ENCODE results near the gene FZR1. TPM values are rescaled to one million over a fixed set of nuclear protein-coding genes. Genes with fewer than 3 reads are reported as not detected.

FZR1 gene
- total and polyA plus RNA-seq, 7 experiments from 2014 or later = 7.8 to 90.7 (median 66.7) TPM

DNA sequence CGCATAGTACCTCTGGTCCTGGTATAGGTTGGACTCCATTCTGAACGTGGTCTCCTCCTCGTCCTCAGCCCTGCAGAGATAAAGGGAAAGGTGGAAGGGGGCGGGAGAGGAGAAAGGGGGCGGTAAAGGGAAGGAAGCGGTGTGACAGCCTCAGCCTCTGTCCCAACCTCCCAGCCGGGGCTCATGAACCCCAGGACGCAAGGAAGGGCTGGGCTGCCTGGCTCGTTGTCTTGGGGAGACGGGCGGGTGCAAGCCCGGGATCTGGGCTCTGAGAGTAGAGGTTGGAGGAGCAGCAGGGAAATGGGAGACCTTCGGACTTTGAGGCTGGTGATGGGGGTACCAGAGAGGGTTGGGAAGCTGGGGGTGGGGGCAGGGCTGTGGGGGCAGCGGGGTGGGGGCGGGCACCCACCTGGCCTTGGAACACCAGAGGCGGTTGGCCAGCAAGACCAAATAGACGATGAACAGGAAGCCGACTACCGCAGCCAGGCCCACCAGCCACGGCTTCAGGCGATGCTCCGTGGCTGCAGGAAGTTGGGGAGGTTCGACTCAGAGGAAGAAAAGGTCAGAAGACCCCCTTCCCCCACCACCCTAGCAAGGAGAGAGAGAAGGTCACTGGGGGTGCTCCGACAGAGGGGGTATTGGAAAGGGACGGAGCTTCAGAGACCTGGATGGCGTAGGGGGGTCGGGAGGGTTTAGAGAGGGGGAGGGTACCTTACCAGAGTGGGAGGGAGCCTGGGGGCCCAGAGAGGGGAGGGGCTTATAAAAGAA, 27.5 kb upstream of the FZR1 start:
- ChIA-PET POLR2A (interaction anchor here (0.6 to 1.1 kb wide), 3 partner anchors 22 to 37 kb away, joined by 3 to 5 read pairs (median 4); partner anchors contain the start of gene DOHH), CTCF (interaction anchor here (0.6 to 1.2 kb wide), 5 partner anchors 9 to 1928 kb away, joined by 3 to 4 read pairs (median 3); no protein-coding TSS in a partner anchor)

DNA sequence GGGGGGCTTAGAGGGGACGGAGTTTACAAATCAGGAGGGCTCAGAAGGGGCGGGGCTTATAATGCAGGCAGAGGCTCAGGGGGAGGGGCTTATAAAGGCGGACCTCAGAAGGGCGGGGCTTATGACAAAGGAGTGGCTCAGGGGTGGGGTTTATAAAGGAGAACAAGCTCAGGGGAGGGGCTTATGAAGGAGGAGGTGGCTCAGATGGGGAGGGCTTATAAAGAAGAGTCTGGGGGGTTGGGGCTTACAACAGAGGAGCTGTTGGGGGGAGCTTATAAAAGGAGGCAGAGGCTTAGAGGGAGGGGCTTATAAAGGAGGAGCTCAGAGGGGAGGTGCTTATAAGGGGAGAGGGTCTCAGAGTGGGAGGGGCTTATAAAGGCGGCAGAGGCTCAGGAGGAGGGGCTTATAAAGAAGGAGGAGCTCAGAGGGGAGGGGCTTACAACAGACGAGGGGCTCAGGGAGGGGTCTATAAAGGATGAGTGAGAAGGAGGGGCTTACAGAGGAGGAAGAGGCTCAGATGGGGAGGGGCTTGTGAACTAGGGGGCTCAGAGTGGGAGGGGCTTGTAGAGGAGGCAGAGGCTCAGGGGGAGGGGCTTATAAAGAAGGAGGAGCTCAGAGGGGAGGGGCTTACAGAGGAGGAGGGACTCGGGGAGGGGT, 26.8 kb upstream of the FZR1 start:
- intact Hi-C loops (cut with micrococcal nuclease) = loop anchor here in 1 of 2 donors (1.0 kb wide), 1 partner anchor 204 kb away; no protein-coding TSS in a partner anchor
- no peaks in the 10 kb centered on the region for H3K36me3 ChIP-seq (ENCODE audit: control insufficient read depth in 2 of 3, insufficient read depth in 3 of 3, low read length in 3 of 3)

More for the DNA sequence above, 27.5 kb upstream of the FZR1 start:
- H3K27ac Mint-ChIP-seq = peak overlapping the region in 6 of 9 donors; percentile 1 to 64 (median 58)
- Histone ChIP-seq H3K36me3 (ENCODE audit: control insufficient read depth in 2 of 3, insufficient read depth in 3 of 3, low read length in 3 of 3) (no peaks in the 10 kb centered on the region), H3K27ac (ENCODE audit: low read depth, low read length) (no peak overlapping the region), H3K4me1 (ENCODE audit: control insufficient read depth in 2 of 2, insufficient read depth in 2 of 2, low read length in 2 of 2) (peaks cover 0 to 6% of the 10 kb centered on the region in 2 donors), H3K4me3 (ENCODE audit: low read length) (no peak overlapping the region), H3K9me3 (ENCODE audit: control insufficient read depth in 2 of 3, low read length in 3 of 3) (no peaks in the 10 kb centered on the region), H3K27me3 (ENCODE audit: control insufficient read depth in 2 of 2, insufficient read depth in 2 of 2, low read length in 2 of 2) (no peaks in the 10 kb centered on the region)
- H3K4me1 Mint-ChIP-seq = peaks cover 10 to 18% (median 15%) of the 10 kb centered on the region in 7 donors
- H3K9me3 Mint-ChIP-seq = no peaks in the 10 kb centered on the region
- intact Hi-C loops (cut with micrococcal nuclease) = loop anchor here in 1 of 2 donors (1.0 kb wide), 1 partner anchor 203 kb away; no protein-coding TSS in a partner anchor
- H3K4me3 Mint-ChIP-seq = peak overlapping the region in 9 of 10 donors; percentile 27 to 82 (median 70)
- H3K36me3 Mint-ChIP-seq = no peaks in the 10 kb centered on the region
- ATAC-seq (peak; percentile 7), DNase-seq (peak in 2 of 9 donors; percentile 2 to 17)
- H3K27me3 Mint-ChIP-seq = peaks cover 0 to 6% (median 0%) of the 10 kb centered on the region in 5 donors

GRCh38 chr19:3479834-3480215, 26.3 kb upstream of the FZR1 start:
- Mint-ChIP-seq H3K4me1 (peaks cover 10 to 19% (median 15%) of the 10 kb centered on the region in 7 donors), H3K36me3 (no peaks in the 10 kb centered on the region), H3K4me3 (peak overlapping the region in 3 of 10 donors; percentile 25 to 70 (median 68)), H3K27ac (no peak overlapping the region), H3K9me3 (no peaks in the 10 kb centered on the region), H3K27me3 (peaks cover 0 to 6% (median 0%) of the 10 kb centered on the region in 5 donors)
- POLR2A ChIA-PET = interaction anchor here (0.9 to 1.1 kb wide), 2 partner anchors 20 to 25 kb away, joined by 3 to 5 read pairs; partner anchors contain the start of gene DOHH
- peak in 8 of 9 donors; percentile 15 to 58 (median 34) for DNase-seq
- Histone ChIP-seq H3K4me3 (ENCODE audit: low read length) (no peak overlapping the region), H3K9me3 (ENCODE audit: control insufficient read depth in 2 of 3, low read length in 3 of 3) (no peaks in the 10 kb centered on the region), H3K27ac (ENCODE audit: low read depth, low read length) (no peak overlapping the region), H3K36me3 (ENCODE audit: control insufficient read depth in 2 of 3, insufficient read depth in 3 of 3, low read length in 3 of 3) (no peaks in the 10 kb centered on the region), H3K27me3 (ENCODE audit: control insufficient read depth in 2 of 2, insufficient read depth in 2 of 2, low read length in 2 of 2) (no peaks in the 10 kb centered on the region), H3K4me1 (ENCODE audit: control insufficient read depth in 2 of 2, insufficient read depth in 2 of 2, low read length in 2 of 2) (peaks cover 0 to 6% of the 10 kb centered on the region in 2 donors)
- intact Hi-C loops (cut with micrococcal nuclease) = loop anchor here in 1 of 2 donors (1.0 kb wide), 1 partner anchor 205 kb away; no protein-coding TSS in a partner anchor
- peak; percentile 57 for ATAC-seq
- CTCF ChIA-PET = interaction anchor here (1.0 to 1.2 kb wide), 3 partner anchors 10 to 153 kb away, joined by 3 to 4 read pairs (median 3); no protein-coding TSS in a partner anchor

More for the DNA sequence above, 26.8 kb upstream of the FZR1 start:
- Histone ChIP-seq H3K27ac (ENCODE audit: low read depth, low read length) (no peak overlapping the region), H3K4me3 (ENCODE audit: low read length) (no peak overlapping the region), H3K27me3 (ENCODE audit: control insufficient read depth in 2 of 2, insufficient read depth in 2 of 2, low read length in 2 of 2) (no peaks in the 10 kb centered on the region), H3K9me3 (ENCODE audit: control insufficient read depth in 2 of 3, low read length in 3 of 3) (no peaks in the 10 kb centered on the region), H3K4me1 (ENCODE audit: control insufficient read depth in 2 of 2, insufficient read depth in 2 of 2, low read length in 2 of 2) (peaks cover 0 to 6% of the 10 kb centered on the region in 2 donors)
- DNase-seq (peak in 7 of 9 donors; percentile 22 to 67 (median 48)), ATAC-seq (peak; percentile 85)
- Mint-ChIP-seq H3K27me3 (peaks cover 0 to 6% (median 0%) of the 10 kb centered on the region in 5 donors), H3K27ac (no peak overlapping the region), H3K9me3 (no peaks in the 10 kb centered on the region), H3K4me1 (peaks cover 10 to 18% (median 15%) of the 10 kb centered on the region in 7 donors), H3K4me3 (peak overlapping the region in 7 of 10 donors; percentile 25 to 82 (median 70)), H3K36me3 (no peaks in the 10 kb centered on the region)
- ChIA-PET POLR2A (interaction anchor here (0.6 to 1.1 kb wide), 3 partner anchors 21 to 38 kb away, joined by 3 to 5 read pairs (median 4); partner anchors contain the start of gene DOHH), CTCF (interaction anchor here (0.6 to 1.2 kb wide), 4 partner anchors 11 to 1929 kb away, joined by 3 to 4 read pairs (median 3); no protein-coding TSS in a partner anchor)

DNA sequence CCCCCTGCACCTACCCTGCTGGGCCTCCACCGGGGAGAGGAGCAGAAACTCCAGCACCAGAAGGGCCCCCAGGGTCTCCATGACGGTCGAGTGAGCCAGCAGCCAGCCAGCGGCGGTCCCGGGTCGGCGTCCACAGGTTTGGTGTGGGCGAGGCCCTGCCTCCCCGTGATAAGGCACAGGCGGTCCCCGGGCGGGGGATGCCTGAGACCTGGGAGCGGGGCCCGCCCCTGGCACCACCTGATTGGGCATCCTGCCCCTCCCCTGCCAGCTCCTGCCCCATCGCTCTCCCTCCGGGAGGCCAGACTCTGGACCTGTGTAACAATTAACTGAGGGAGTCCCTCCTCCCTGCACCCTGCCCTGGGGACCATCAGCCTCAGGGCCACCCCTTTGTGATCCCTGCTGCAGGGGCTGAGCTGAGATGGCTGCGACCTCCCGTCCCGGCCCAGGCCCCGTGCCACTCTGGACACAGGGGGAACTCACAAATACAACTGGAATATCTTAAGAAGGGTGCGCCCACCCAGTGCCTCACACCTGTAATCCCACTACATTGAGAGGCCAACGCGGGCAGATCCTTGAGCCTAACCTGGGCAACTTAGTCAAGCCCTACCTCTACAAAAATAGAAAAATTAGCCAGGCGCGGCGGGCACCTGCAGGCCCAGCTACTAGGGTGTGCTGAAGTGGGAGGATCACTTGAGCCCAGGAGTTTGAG, 25.6 kb upstream of the FZR1 start, which contains the start of gene SMIM24:
TSS of gene SMIM24 (minus strand) at position 143 of the 709 bp plus-strand sequence. CDS start at position 81, 62 bp downstream.
- H3K27me3 Mint-ChIP-seq = peaks cover 0 to 6% (median 0%) of the 10 kb centered on the region in 5 donors
- no peak within 1 kb of the TSS for H3K27ac Mint-ChIP-seq
- Histone ChIP-seq H3K27ac (ENCODE audit: low read depth, low read length) (no peak within 1 kb of the TSS), H3K4me1 (ENCODE audit: control insufficient read depth in 2 of 2, insufficient read depth in 2 of 2, low read length in 2 of 2) (peaks cover 0 to 6% of the 10 kb centered on the region in 2 donors), H3K9me3 (ENCODE audit: control insufficient read depth in 2 of 3, low read length in 3 of 3) (no peaks in the 10 kb centered on the region), H3K27me3 (ENCODE audit: control insufficient read depth in 2 of 2, insufficient read depth in 2 of 2, low read length in 2 of 2) (no peaks in the 10 kb centered on the region), H3K4me3 (ENCODE audit: low read length) (no peak within 1 kb of the TSS), H3K36me3 (ENCODE audit: control insufficient read depth in 2 of 3, insufficient read depth in 3 of 3, low read length in 3 of 3) (no peaks in the 10 kb centered on the region)
- H3K4me3 Mint-ChIP-seq = peak within 1 kb of the TSS in 4 of 10 donors; percentile 25 to 76 (median 69)
- no peak for ATAC-seq
- intact Hi-C loops (cut with micrococcal nuclease) = no loop called here
- H3K9me3 Mint-ChIP-seq = no peaks in the 10 kb centered on the region
- no peaks in the 10 kb centered on the region for H3K36me3 Mint-ChIP-seq
- POLR2A ChIA-PET = no interaction called here
- DNase-seq = peak in 1 of 9 donors; percentile 7
- peaks cover 10 to 22% (median 15%) of the 10 kb centered on the region in 7 donors for H3K4me1 Mint-ChIP-seq
- CTCF ChIA-PET = no interaction called here

DNA sequence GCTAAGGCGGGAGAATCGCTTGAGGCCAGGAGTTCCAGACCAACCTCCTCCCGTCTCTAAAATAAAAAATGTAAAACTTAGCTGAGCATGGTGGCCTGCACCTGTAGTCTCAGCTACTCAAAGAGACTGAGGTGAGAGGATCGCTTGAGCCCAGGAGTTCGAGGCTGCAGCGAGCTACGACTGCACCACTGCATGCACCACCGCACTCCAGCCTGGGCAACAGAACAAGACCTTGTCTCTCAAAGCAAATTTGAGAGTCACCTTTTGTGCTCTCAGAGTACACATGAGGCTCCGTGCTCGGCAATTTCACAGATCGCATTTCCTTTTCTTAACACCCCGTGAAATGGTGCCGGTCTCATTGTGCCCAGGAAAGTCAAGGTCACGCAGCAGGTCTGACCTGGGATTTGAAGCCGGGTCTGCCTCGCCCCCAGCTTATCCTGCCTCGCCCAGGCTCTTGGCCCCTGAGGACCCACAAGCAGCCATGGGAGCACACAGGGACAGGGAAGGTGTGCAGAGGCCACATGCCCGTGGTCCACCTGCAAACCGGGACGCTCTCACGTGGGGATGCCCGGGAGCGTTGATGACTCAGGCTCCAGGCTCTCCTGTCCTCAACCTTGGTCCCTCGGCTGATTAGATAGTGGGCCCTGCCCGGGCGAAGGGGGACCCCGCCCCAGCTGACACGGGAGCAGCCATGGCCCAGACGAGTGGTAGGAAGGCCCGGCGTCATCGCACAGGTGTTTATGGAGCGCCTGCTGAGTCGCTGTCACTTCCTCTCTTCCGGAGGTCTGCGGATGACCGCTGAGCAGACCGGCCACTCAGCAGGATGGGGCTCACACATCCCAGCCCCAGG, 24.6 kb upstream of the FZR1 start:
- Mint-ChIP-seq H3K27ac (no peak overlapping the region), H3K9me3 (no peaks in the 10 kb centered on the region), H3K4me1 (peaks cover 10 to 22% (median 15%) of the 10 kb centered on the region in 7 donors), H3K36me3 (no peaks in the 10 kb centered on the region), H3K27me3 (peaks cover 0 to 6% (median 0%) of the 10 kb centered on the region in 5 donors), H3K4me3 (no peak overlapping the region)
- Histone ChIP-seq H3K9me3 (ENCODE audit: control insufficient read depth in 2 of 3, low read length in 3 of 3) (no peaks in the 10 kb centered on the region), H3K4me1 (ENCODE audit: control insufficient read depth in 2 of 2, insufficient read depth in 2 of 2, low read length in 2 of 2) (peaks cover 0 to 6% of the 10 kb centered on the region in 2 donors), H3K4me3 (ENCODE audit: low read length) (no peak overlapping the region), H3K27ac (ENCODE audit: low read depth, low read length) (no peak overlapping the region), H3K27me3 (ENCODE audit: control insufficient read depth in 2 of 2, insufficient read depth in 2 of 2, low read length in 2 of 2) (no peaks in the 10 kb centered on the region), H3K36me3 (ENCODE audit: control insufficient read depth in 2 of 3, insufficient read depth in 3 of 3, low read length in 3 of 3) (no peaks in the 10 kb centered on the region)
- DNase-seq (peak in 1 of 9 donors; percentile 7), ATAC-seq (no peak)
- ChIA-PET POLR2A (no interaction called here), CTCF (no interaction called here)
- intact Hi-C loops (cut with micrococcal nuclease) = no loop called here
